HG02798 (cell line): ENCODE results near the gene LEUTX.
A peak's percentile ranks its signal among the peaks of the same experiment; 100 is the strongest.

Experiments
- ATAC-seq: cut with Tn5 transposase; IDR thresholded peaks from one replicate; pipeline ENCODE4 v1.9.1; 2021; ENCODE audit warnings: mild to moderate bottlenecking; ENCODE audit not compliant: unreplicated experiment, poor library complexity

Gene LEUTX

DNA sequence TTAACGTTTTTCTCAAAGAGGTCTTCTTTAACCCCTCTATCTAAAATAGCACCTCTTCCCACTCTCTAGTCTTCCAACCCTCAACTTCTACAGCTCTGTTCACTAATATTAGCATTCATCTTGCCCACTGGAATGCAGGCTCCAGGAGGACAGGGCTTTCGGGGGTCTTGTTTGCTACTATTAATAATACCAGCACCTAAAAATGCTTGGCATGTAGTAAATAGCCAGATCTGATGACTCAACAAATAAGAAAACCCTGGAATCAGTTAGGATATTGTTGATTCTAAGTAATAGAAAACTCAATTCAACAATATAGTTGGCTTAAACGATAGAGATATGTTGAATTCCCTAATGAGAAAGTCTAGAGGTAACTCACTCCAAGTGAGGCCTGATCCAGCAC lies 41.1 kb downstream of the LEUTX start:
- no peak for ATAC-seq

DNA sequence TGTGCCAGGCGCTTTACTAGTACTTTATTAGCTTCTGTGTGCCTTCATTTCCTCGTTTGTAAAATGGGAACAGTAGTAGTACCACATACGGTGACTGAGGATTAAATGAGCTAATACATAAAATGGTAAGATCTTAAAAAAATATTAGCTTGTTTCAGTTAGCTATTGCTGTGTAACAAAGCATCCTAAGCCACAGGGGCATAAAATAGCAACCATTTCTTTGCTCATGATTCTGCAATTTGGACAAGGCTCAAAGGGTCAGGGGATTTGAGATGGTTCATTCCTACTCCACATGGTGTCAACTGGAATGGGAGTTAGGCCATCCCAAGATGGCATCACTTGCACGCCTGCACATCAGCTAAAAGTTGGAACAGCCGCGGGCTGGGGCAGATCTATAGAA lies 42.0 kb downstream of the LEUTX start:
- ATAC-seq = no peak

DNA sequence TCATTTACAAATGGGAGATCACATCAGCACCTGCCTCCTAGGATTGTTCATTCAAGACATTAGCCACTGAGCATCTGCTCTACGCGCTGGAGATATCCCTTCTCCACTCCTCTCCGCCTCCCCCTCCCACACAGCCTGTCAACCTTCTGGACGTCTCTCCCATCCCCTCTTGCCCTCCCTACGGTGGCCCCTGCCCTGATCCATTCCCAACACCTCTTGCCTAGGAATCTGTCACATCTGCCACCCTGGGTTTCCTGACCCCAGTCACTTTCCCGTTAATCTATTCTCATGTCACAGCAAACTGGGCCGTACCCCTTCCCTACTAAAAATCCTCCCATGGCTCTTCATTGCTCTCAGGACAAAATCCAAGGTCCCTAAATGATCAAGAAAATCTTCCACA lies 45.0 kb downstream of the LEUTX start:
- no peak for ATAC-seq

DNA sequence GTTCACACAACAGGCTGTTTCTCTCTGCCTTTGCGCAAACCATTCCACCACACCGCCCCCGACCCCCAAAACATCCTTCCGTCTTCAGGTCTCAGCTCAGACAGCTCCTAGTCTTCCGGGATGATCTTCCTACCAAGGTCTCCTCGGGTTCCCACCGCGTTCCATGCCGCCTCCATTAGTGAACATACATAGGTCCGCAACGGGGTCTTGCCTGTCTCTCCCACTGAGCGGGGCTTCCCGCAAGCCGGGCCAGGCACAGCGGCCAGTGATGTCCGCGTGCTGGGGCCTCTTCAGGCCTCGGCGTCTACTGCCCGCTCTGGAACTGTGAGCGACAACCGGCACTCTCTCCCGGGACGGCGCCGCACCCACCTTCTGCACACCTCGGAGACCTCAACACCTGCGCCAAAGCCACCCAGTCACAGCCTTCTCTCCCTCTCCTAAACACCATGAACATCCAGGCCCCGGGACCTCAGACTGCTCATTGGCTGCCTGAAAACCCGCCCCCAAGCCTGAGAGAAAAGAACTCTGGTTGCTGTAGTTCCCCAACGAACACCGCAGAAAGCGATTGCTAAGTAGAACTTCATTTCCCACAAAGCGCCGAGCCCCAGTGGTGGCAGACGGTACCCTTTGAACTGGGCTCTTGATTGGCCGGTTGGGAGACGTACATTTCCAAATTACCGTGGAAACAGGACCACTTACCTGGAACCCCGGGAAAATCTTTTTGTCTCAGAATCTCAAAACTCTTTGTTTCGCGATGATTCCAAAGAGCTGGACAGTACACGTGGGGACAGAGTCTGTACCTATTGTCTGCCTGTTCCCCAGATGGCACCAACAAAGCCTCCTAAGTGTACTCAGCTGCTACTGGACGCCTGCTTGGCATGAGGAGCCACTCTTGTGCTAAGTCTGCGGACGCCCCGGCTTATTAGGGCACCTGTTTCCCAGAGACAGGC lies 45.8 kb downstream of the LEUTX start:
- peak; percentile 91 for ATAC-seq

DNA sequence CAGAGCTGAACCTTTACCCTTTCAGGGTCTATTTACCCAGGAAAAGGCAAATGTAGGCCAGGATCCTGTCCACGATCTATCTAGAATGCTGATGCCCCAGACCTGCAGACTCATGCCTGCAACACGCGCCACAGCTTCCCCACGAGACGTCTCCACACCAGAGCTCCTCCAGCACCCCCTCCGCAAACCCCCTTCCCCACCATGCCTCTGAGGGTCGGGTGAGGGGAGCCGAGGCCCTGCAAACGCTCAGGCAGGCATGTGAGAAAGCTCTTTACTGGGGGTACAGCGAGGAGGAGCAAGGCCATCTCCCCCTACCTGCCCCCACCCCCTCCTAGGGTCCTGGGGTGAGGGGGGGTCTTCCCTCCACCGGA lies 46.4 kb downstream of the LEUTX start:
- ATAC-seq = no peak

DNA sequence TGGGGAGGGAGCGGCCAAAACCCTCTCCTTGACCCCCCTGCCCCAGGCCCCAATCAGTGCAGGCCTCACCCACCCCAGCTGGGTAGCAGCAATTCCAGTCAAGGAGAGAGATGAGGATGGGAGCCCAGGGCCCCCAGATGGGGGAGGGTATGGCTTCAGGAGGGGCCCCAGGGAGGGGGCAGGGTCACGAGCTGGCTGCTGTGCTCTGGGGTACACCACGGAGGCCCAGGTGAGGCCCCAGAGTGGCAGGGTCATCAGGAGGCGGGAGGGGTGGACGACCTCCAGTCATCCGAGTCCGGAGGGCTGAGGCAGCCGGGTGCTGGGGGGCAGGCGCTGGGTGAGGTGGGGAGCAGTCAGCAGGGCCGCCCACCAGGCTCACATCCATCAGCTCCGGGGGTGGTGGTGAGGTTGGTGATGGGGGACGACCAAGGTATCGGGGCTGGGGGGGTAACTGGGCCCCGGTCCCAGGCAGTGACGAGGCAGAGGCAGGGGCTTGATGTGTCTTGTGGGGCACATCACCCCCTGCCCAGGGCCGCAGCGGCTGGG lies 47.0 kb downstream of the LEUTX start:
- ATAC-seq = no peak

DNA sequence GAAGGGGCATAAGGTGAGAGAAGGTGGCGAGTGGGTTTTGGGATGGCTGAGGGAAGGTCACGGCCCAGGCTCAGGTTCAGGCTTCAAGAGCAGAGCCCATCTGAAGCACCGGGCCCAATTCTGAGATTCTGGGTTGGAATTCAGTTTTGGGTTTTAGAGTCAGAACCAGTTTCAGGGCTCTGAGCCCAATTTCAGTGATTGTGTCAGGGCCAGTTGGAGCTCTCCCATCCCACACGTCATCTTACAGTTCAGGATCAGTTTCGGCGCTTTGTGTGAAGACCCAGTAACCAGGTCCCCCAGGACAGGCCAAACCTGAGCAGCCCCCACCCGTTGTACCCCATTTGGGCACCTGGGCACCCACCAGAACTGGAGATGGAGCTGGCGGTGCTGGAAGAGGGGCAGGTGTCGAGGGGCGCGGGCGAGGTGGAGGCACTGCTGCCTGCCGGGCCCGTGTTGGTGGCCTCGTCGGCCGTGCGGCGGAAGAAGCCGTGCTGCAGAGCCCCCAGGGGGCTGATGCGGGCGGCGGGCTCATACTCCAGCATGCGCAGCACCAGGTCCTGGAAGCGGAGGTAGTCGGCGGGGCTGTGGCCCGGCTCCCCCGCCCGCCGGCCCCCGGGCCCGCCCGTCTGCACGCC lies 47.8 kb downstream of the LEUTX start:
- ATAC-seq = no peak

DNA sequence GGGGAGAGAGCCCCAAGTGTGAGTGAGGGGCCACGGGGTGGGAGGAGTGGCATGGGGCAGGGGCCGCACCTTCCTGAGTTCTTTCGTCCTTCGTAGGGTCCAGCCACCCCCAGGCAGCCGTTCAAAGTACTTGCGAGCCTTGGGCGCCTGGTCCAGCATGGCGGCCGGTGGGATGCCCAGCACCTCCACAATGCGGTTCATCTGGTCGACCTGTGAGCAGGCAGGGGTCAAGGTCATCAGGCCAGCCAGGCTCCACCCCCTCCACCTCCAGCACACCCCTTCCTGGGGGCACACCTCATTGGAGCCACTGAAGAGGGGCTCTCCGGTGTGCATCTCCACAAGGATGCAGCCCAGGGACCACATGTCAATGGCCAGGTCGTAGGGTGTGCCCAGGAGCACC lies 48.6 kb downstream of the LEUTX start:
- ATAC-seq = no peak

DNA sequence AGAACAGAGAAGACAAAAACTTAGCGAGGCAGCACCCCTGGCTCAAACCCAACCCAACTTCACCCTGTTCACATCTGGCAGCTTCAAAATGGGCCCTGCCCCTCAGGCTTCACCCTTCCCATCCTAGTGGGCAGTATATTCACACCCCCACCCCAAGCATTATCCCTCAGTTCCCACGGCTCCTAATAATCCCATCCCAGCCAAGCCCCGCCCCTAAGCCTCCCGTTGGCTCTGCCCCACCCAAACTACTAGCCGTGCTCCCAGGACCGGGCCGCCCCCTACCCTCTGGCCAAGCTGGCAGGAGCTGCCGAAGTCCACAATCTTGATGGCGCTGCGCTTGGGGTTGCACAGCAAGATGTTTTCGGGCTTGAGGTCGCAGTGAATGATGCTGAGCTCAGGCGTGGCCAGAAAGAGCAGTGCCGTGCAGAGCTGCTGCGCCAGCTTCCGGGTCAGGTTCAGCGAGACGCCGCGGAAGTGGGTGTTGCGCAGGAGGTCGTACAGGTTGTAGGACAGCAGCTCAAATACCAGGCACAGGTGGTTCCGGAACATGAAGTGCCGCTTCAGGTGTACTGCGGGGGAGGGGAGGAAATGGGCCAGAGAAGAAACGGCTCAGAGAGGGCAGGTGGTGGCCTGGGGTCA lies 49.5 kb downstream of the LEUTX start:
- no peak for ATAC-seq

DNA sequence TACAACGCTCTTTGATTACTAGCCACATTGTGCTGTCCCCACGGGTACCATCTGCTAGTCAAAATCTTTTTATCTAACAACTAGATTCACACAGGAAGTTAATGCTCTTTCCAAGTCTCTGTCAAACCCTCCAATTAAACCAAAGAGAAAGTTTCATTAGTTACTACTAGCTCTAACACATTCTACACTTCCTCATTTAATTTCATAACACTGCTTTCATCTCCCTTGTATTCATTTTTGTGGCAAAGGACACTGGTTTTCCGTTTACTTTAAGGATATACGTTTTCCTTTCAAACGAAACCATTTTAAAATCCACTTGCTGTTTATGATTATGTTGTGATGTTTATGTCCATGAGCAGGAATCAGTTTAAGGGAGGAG lies 50.0 kb downstream of the LEUTX start:
- no peak for ATAC-seq

DNA sequence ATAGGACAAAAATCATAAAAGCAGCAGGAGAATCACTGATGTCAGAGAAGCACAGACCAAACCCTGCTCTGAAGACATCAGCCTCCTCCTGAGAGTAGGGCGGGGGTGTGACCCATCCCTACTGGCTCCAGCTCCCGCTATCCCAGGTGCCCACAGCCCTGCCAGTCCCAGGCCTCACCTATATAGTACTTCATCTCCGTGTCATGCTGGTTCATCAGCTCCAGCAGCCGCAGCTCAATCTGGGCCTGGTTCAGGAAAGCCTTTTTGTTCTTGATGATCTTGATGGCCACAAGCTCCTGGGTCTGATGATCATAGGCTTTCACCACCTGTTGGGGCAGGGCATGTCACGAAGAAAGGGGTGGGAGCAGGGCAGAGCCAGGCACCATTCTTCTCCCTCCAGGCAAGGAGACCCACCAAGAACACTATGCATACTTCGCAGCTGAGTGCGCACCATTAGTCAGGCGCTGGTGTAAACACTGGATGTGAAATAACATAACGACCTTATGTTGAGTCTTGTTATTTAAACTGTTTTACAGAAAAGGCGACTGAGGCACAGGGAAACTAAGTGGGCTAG lies 51.1 kb downstream of the LEUTX start:
- no peak for ATAC-seq

DNA sequence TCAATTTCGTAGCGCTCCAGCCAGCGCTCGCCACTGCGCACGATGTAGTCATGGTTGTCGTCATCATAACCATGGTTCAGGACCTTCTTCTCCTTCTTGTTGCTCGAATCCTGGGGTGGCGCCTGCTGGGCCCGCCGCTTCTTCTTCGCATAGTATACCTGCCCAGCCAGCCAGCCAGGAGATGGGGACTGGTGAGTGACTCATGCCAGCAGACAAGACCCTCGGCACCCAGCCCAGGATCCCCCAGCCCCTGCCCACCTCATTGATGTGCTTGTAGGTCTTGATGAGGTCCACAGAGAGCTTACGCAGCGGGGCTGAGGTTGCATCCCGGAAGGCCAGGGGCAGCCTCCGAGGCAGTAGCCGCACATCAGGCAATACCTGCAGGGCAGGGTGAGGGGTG lies 51.8 kb downstream of the LEUTX start:
- ATAC-seq = no peak

DNA sequence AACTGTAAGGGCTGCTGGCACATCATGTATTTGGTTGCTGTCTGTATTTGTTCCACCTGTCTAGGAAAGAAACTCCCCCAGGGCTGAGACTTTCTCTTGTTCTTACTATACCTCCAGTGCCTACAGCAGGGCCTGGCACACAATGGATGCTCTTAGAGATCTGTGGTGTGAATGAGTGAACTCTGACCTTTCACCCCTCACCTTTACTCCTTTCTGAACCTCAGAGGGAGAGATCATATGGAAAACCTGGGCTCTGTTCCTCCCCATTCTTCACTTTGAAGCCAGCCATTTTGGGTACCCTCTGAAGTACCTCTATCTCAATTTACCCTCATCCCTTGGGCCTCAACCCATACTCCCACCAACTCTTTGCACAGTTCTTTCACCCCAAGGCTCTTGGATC lies 52.2 kb downstream of the LEUTX start:
- no peak for ATAC-seq

DNA sequence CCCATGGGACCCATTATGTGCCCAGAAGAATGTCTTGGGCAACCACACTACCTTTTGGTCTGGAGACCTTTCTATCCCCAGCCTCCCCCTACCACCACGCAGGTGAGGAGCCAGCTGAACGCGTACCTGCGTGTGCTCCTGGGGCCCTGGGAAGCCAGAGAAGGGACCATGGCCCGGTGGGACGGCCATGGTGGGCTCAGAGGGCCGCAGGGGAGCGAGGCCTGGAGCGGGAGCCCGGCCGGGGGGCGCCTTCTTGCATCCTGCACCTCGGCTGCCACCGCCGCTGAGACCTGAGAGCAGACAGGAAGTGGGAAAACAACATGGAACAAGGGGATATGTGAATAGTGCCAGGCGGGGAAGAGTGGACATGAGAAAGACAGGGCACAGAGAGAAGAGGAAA lies 53.0 kb downstream of the LEUTX start:
- ATAC-seq = no peak

DNA sequence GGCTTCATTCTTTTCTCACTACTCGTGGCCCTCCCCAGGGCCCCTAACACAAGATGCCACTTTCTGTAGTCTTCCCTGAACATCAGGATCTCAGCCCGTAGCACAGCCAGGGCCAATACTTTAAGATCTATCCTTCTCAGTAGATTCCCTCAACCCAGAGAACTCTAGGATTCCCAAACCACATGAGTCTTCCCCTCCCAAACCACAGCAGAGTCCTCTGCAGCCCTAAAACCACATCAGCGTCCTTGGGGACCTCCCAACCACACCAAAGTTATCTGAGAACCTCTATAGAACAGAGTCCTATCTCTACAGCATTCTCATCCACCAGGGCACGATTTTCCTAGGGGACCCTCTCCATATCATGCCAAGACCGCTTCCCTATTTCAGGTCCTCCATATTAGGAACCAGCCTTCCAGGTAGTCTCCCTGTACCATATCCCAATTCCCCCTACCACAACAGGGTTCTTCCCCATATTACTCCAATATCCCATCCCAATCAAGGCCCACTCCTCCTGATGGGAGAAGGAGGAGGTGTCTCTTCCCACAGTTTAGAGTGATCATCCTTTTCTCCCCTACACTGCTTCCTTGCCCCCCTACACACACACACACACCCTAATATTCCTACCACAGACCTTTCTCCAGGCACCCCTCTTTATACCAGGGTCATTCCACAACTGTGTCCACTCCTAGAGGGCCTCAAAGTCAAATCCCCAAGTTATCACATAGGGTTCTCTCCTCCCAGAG lies 53.9 kb downstream of the LEUTX start:
- no peak for ATAC-seq

DNA sequence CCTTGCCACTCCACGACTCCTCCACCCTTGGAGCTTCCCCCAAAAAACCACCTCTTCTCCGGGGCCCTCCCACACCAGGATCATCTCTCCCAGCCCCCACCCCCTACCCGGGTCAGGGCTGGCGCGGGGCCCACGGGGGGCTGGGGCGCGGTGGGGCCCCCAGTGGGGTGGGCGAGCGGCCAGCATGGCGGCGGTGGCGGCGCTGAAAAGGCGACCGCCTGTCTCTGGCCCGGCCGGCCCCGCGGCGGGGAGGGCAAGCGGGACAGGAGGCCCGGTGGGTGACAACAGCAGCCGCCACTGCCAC lies 54.5 kb downstream of the LEUTX start:
- no peak for ATAC-seq

DNA sequence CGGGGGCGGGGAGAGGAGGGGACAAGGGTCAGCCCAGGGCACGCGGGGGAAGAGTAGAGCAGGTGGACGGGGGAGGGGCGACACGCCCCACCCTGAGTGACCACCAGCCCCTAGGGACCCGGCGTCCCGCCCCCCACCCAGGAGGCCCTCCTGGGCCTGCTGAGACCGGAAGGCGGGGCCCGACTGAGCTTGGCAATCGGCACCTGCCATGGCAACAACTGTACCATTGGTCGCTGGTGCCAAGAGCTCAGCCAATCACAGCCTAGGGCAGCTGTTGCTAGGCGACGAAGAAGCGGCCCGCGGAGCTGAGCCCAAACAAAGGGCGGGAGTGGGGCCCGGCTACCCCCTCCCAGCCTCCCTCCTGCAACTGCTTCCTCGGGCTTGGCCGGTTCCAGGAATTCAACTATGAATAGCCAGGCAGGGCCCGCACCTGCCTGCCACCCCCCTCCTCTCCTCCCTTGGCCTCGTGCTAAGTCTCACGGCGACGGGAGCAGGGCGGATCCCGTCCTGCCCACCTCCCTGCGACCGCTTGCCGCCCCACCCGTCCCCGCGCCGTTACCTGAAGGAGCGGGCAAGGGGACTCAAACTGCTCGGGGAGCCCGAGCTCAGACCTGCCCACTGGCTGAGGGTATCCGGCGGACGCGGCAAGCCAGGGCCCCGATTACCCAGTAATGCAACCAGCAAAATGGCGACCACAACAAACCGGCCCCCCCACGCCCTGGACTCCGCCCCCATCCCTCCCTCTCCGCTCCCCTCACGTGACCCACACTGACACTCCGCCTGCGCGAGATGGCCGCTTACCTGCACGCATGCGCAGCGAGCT lies 55.0 kb downstream of the LEUTX start, which contains the start of gene DYRK1B:
TSS of gene DYRK1B (minus strand) at position 699 of the 823 bp plus-strand sequence. CDS start 2,295 bp downstream, outside the sequence.
- ATAC-seq = peak; percentile 90

DNA sequence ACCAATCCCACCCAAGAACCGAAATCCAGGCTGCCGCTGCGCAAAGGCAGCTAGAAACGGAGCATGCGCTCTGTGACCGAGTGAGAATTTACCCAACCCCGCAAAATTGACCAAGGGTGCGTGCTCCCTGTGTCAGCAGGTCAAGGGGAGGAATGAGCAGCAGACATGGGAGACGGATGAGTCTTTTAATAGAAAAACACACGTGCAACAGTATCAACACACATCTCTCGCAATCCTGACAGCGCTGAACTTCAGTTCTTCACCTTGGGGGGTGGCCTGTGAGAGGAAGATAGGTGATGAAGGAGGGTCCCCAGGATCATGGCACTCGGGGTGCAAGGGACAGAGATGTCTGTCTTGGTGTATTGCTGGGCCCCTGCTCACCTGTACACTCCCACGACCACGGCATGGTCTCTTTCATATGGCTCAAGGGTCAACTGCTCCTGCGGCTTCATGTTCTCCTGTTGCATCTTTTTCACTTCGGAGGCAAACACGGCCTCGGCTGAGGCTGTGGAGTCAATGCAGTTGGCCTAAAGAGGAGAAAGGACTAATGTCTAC lies 55.7 kb downstream of the LEUTX start:
- ATAC-seq = no peak
